GM23248 (cell line): ENCODE results near the gene C1orf116. TPM values are rescaled to one million over a fixed set of nuclear protein-coding genes. Genes with fewer than 3 reads are reported as not detected.

Experiments
- DNase-seq: peaks from one replicate; pipeline ENCODE4 v3.0.0-alpha.2; 2015
- H2AFZ ChIP-seq: fragments of 200-600 bp; sonication (generic); 2 replicates; pipeline ENCODE4 v1.6.1; 2016; ENCODE audit warnings: antibody characterized with exemption
- H3F3A ChIP-seq: fragments of 200-600 bp; sonication (generic); 2 replicates; pipeline ENCODE4 v1.6.1; 2016; ENCODE audit warnings: mild to moderate bottlenecking, antibody characterized with exemption, mixed run types; ENCODE audit not compliant: insufficient read depth
- H3K27ac ChIP-seq: fragments of 200-600 bp; sonication (generic); 2 replicates; pipeline ENCODE4 v1.5.1; 2016; ENCODE audit warnings: mild to moderate bottlenecking
- H3K27me3 ChIP-seq: fragments of 200-600 bp; sonication (generic); replicated peaks from 2 replicates; pipeline ENCODE4 v1.6.1; 2016; ENCODE audit warnings: mild to moderate bottlenecking; ENCODE audit not compliant: insufficient read depth
- H3K36me3 ChIP-seq: fragments of 200-600 bp; sonication (generic); 2 replicates; pipeline ENCODE4 v1.6.1; 2016; ENCODE audit warnings: low read depth, mild to moderate bottlenecking
- H3K4me1 ChIP-seq: fragments of 200-600 bp; sonication (generic); 2 replicates; pipeline ENCODE4 v1.6.1; 2016; ENCODE audit warnings: mild to moderate bottlenecking; ENCODE audit not compliant: insufficient read depth
- H3K4me2 ChIP-seq: fragments of 200-600 bp; sonication (generic); one replicate; pipeline ENCODE4 v1.6.1; 2016; ENCODE audit warnings: mild to moderate bottlenecking; ENCODE audit not compliant: unreplicated experiment
- H3K4me3 ChIP-seq: fragments of 200-600 bp; sonication (generic); 2 replicates; pipeline ENCODE4 v1.5.1; 2016; ENCODE audit warnings: mild to moderate bottlenecking
- H3K79me2 ChIP-seq: fragments of 200-600 bp; sonication (generic); 2 replicates; pipeline ENCODE4 v1.6.1; 2016; ENCODE audit warnings: mild to moderate bottlenecking; ENCODE audit not compliant: insufficient read depth
- H3K9ac ChIP-seq: fragments of 200-600 bp; sonication (generic); 2 replicates; pipeline ENCODE4 v1.6.1; 2016; ENCODE audit warnings: mild to moderate bottlenecking
- H3K9me2 ChIP-seq: fragments of 200-600 bp; sonication (generic); 2 replicates; pipeline ENCODE4 v1.6.1; 2016; ENCODE audit warnings: mixed run types, mild to moderate bottlenecking, moderate library complexity; ENCODE audit not compliant: insufficient read depth
- H3K9me3 ChIP-seq: fragments of 200-600 bp; sonication (generic); one replicate; pipeline ENCODE4 v1.6.1; 2017; ENCODE audit warnings: low read depth
- H4K20me1 ChIP-seq: fragments of 200-600 bp; sonication (generic); 2 replicates; pipeline ENCODE4 v1.6.0; 2016; ENCODE audit not compliant: insufficient read depth
- EZH2 ChIP-seq: fragments of 200-600 bp; sonication (generic); IDR thresholded peaks from 2 replicates; pipeline ENCODE4 v1.6.1; 2018; ENCODE audit warnings: antibody characterized with exemption, mild to moderate bottlenecking; ENCODE audit not compliant: insufficient read depth, poor library complexity, severe bottlenecking
- EZH2phosphoT487 ChIP-seq: fragments of 200-600 bp; sonication (generic); IDR thresholded peaks from 2 replicates; pipeline ENCODE4 v1.6.1; 2018; ENCODE audit warnings: antibody characterized with exemption, moderate library complexity, mild to moderate bottlenecking, low read depth; ENCODE audit not compliant: insufficient read depth
- WGBS, 2 experiments: methylation state at CpG; one replicate each; pipeline ENCODE4 v1.1.6; 2015 to 2017; ENCODE audit warnings: low lambda C conversion rate in 2 of 2, low coverage in 1 of 2; ENCODE audit errors: missing lambda C conversion rate in 2 of 2; 5-methylcytosine and 5-hydroxymethylcytosine counted together
- in situ Hi-C: fragments of 300-500 bp; cut with MboI; formaldehyde crosslinking; loops from 2 replicates; pipeline ENCODE4 v1.15.0; 2020
- polyA plus RNA-seq: library from polyadenylated mRNA; unstranded; fragments of >200 nt; fragmentation: Nextera tagmentation; extraction: Ambion mirVana; gene quantifications from 2 replicates; pipeline ENCODE4 v1.2.1, GENCODE V29; 2016
- total RNA-seq: library from RNA; depleted of rRNA; stranded (reverse); fragments of >200 nt; shearing (Covaris generic); gene quantifications from 2 replicates; pipeline ENCODE4 v1.2.3, GENCODE V29; 2014

The C1orf116 gene
- total and polyA plus RNA-seq, 2 experiments from 2014 or later = not detected

DNA sequence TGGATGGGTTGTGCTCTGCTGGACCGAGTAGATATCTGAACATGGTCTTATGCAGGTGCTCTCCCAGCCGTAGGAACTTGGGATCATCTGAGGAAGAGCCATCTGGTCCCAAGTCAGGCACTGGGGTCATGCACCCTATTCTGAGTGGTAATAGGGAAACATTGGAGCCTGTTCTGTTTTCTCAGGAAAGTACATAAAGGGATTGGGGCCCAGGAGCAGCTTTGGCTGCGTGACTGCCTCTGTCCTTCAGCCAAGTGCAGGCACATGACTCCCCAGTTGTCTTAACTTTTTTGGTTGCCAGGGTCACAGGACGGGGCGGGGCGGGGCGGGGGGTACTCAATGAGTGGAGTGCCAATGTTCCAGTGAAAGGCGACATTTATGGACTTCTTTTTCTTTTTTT, 32.0 kb upstream of the C1orf116 start:
- Histone ChIP-seq H3K4me3 (no peak overlapping the region), H3K27ac (no peak overlapping the region), H2AFZ (no peak overlapping the region), H3K4me1 (no peaks in the 10 kb centered on the region), H3K4me2 (no peak overlapping the region), H3K9ac (no peak overlapping the region), H3K9me3 (no peaks in the 10 kb centered on the region), H3K9me2 (no peaks in the 10 kb centered on the region), H3K79me2 (no peaks in the 10 kb centered on the region), H4K20me1 (no peaks in the 10 kb centered on the region), H3K27me3 (no peaks in the 10 kb centered on the region), H3K36me3 (no peaks in the 10 kb centered on the region), H3F3A (no peaks in the 10 kb centered on the region)
- WGBS, 2 experiments = 69 to 72% methylated on average over 3 to 8 of the region's 8 CpGs
- no peak for TF ChIP-seq EZH2
- no peak for TF ChIP-seq EZH2phosphoT487
- no peak for DNase-seq
- in situ Hi-C loops = no loop called here

DNA sequence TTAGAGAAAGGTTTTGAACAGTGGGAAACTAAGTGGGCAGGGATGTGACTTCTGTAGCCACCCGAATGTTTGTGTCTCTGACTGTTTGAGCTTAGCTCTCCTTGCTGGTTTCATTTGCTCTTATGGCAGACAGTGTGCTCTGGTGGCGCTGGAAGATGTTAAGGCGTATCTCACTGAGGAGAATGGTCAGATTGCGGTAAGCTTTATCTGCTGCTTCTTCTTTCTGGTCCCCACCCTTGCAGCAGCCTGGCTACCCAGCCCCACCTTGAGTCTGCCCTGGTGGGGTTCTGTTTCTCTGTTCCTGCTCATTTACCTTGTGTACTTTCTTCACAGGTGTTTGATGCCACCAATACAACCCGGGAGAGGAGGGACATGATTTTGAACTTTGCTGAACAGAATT, 30.5 kb upstream of the C1orf116 start:
- no peaks in the 10 kb centered on the region for H3K4me1 ChIP-seq
- DNase-seq = no peak
- no peaks in the 10 kb centered on the region for H4K20me1 ChIP-seq
- no peak overlapping the region for H2AFZ ChIP-seq
- H3K27ac ChIP-seq = no peak overlapping the region
- H3K27me3 ChIP-seq = no peaks in the 10 kb centered on the region
- H3K4me3 ChIP-seq = no peak overlapping the region
- H3K9me2 ChIP-seq = no peaks in the 10 kb centered on the region
- TF ChIP-seq EZH2phosphoT487 = no peak
- TF ChIP-seq EZH2 = no peak
- no peak overlapping the region for H3K9ac ChIP-seq
- in situ Hi-C loops = no loop called here
- H3K4me2 ChIP-seq = no peak overlapping the region
- H3K79me2 ChIP-seq = no peaks in the 10 kb centered on the region
- no peaks in the 10 kb centered on the region for H3K9me3 ChIP-seq
- no peaks in the 10 kb centered on the region for H3F3A ChIP-seq
- H3K36me3 ChIP-seq = no peaks in the 10 kb centered on the region
- 93 to 95% methylated on average over 5 of the region's 5 CpGs for WGBS, 2 experiments

DNA sequence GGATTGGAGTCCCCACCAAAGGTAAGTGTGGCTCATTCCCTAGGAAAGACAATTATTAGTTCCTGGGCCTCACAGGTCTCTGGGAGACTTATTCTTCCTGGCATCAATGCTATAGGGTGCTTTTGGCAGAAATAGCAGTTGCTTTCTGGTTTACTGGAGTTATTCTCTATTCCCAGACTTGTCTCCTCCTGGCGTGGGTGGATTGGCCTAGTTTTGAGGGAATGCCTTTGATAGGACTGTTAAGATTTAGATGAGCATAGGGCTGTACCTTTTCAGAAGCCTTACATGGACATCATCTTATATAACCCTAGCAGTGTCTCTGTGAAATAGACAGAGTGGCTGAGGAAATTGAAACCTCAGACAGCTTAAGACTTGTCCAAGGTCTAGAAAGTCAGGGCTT, 29.5 kb upstream of the C1orf116 start:
- Histone ChIP-seq H3K9me3 (no peaks in the 10 kb centered on the region), H3K4me3 (no peak overlapping the region), H3K4me1 (no peaks in the 10 kb centered on the region), H3K79me2 (no peaks in the 10 kb centered on the region), H3K9ac (no peak overlapping the region), H3F3A (no peaks in the 10 kb centered on the region), H2AFZ (no peak overlapping the region), H3K9me2 (no peaks in the 10 kb centered on the region), H3K27ac (no peak overlapping the region), H3K27me3 (no peaks in the 10 kb centered on the region), H3K4me2 (no peak overlapping the region), H4K20me1 (no peaks in the 10 kb centered on the region), H3K36me3 (no peaks in the 10 kb centered on the region)
- DNase-seq = no peak
- in situ Hi-C loops = no loop called here
- TF ChIP-seq EZH2phosphoT487 (no peak), EZH2 (no peak)
- WGBS, 2 experiments = 39 to 40% methylated on average over 1 of the region's 1 CpG

DNA sequence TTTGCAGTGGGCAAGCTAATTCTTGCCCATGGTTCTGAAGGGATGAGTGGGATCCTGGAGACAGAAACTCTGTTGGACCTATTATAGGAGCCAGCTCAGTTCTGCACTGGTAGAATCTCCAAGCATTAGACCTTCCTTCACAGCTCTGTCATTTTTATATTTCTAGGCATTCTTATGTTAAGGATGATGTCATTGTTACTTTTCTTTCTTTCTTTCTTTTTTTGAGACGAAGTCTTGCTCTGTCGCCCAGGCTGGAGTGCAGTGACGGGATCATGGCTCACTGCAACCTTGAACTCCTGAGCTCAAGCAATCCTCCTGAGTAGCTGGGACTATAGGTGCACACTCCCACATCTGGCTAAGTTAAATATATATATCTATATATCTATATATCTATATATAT, 28.0 kb upstream of the C1orf116 start:
- Histone ChIP-seq H4K20me1 (no peaks in the 10 kb centered on the region), H3K4me1 (no peaks in the 10 kb centered on the region), H3K36me3 (no peaks in the 10 kb centered on the region), H3K79me2 (no peaks in the 10 kb centered on the region), H3K27me3 (no peaks in the 10 kb centered on the region), H3K9ac (no peak overlapping the region), H3K9me2 (no peaks in the 10 kb centered on the region), H3K4me3 (no peak overlapping the region), H3K9me3 (no peaks in the 10 kb centered on the region), H3F3A (no peaks in the 10 kb centered on the region), H3K27ac (no peak overlapping the region), H3K4me2 (no peak overlapping the region), H2AFZ (no peak overlapping the region)
- no peak for DNase-seq
- 85 to 91% methylated on average over 3 of the region's 3 CpGs for WGBS, 2 experiments
- TF ChIP-seq EZH2 (no peak), EZH2phosphoT487 (no peak)
- in situ Hi-C loops = no loop called here

DNA sequence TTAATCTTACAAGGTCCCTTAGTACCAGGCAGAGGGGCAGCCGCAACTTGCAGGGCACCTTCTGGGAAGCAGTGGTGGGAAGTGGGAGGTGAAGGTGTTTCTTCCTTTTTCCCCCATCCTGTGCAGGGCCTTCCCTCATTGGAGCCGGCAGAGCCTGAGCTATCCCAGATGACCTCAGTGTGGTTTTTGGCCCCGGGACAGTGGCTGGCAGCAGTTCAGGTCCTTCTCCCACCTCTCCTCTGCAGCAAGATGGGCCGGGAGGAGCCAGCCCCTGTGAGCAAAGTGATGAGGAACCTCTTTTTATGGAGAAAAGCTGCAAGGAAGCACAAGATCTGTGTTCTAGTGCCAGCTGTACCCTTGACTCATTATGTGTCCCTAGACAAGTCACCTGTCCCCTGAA, 27.3 kb upstream of the C1orf116 start:
- Histone ChIP-seq H3K36me3 (no peaks in the 10 kb centered on the region), H3F3A (no peaks in the 10 kb centered on the region), H3K27me3 (no peaks in the 10 kb centered on the region), H3K27ac (no peak overlapping the region), H3K4me2 (no peak overlapping the region), H2AFZ (no peak overlapping the region), H3K4me1 (no peaks in the 10 kb centered on the region), H3K9me2 (no peaks in the 10 kb centered on the region), H3K79me2 (no peaks in the 10 kb centered on the region), H3K9ac (no peak overlapping the region), H3K4me3 (no peak overlapping the region), H4K20me1 (no peaks in the 10 kb centered on the region), H3K9me3 (no peaks in the 10 kb centered on the region)
- in situ Hi-C loops = no loop called here
- WGBS, 2 experiments = 47 to 53% methylated on average over 4 of the region's 4 CpGs
- no peak for TF ChIP-seq EZH2phosphoT487
- DNase-seq = no peak
